MM.1S (cell line): ENCODE measurements around the gene CLDN4.

ENCODE experiments used
- DNase-seq: peaks from one replicate; pipeline ENCODE4 v3.0.0-alpha.2; 2015
- H2AFZ ChIP-seq: fragments of 300-600 bp; sonication (generic); 2 replicates; pipeline ENCODE4 v1.6.0; 2016; ENCODE audit warnings: antibody characterized with exemption, low read length
- H3F3A ChIP-seq: fragments of 300-600 bp; sonication (generic); 2 replicates; pipeline ENCODE4 v1.6.1; 2016; ENCODE audit warnings: mild to moderate bottlenecking, antibody characterized with exemption, low read length, moderate library complexity, mixed read lengths; ENCODE audit not compliant: insufficient read depth
- H3K27ac ChIP-seq: fragments of 300-600 bp; sonication (generic); 2 replicates; pipeline ENCODE4 v1.5.1; 2016; ENCODE audit warnings: mild to moderate bottlenecking, low read length
- H3K27me3 ChIP-seq: fragments of 300-600 bp; sonication (generic); replicated peaks from 2 replicates; pipeline ENCODE4 v1.6.0; 2016; ENCODE audit warnings: low read length; ENCODE audit not compliant: insufficient read depth
- H3K36me3 ChIP-seq: fragments of 300-600 bp; sonication (generic); replicated peaks from 2 replicates; pipeline ENCODE4 v1.6.1; 2016; ENCODE audit warnings: mild to moderate bottlenecking, low read length, mixed read lengths; ENCODE audit not compliant: insufficient read depth
- H3K4me1 ChIP-seq: fragments of 300-600 bp; sonication (generic); 2 replicates; pipeline ENCODE4 v1.6.1; 2016; ENCODE audit warnings: low read length, mixed read lengths
- H3K4me2 ChIP-seq: fragments of 300-600 bp; sonication (generic); 2 replicates; pipeline ENCODE4 v1.6.0; 2016; ENCODE audit warnings: low read depth, low read length
- H3K4me3 ChIP-seq: fragments of 300-600 bp; sonication (generic); 2 replicates; pipeline ENCODE4 v1.5.1; 2016; ENCODE audit warnings: low read length, mixed read lengths
- H3K79me2 ChIP-seq: fragments of 300-600 bp; sonication (generic); 2 replicates; pipeline ENCODE4 v1.6.1; 2016; ENCODE audit warnings: mixed run types, low read length, mixed read lengths
- H3K9ac ChIP-seq: fragments of 300-600 bp; sonication (generic); 2 replicates; pipeline ENCODE4 v1.6.1; 2016; ENCODE audit warnings: low read length, mixed read lengths
- H3K9me2 ChIP-seq: fragments of 300-600 bp; sonication (generic); replicated peaks from 2 replicates; pipeline ENCODE4 v1.6.1; 2016; ENCODE audit warnings: mild to moderate bottlenecking, low read length, mixed read lengths; ENCODE audit not compliant: insufficient read depth
- H3K9me3 ChIP-seq: fragments of 300-600 bp; sonication (generic); replicated peaks from 2 replicates; pipeline ENCODE4 v1.6.1; 2016; ENCODE audit warnings: mild to moderate bottlenecking, low read length, mixed read lengths; ENCODE audit not compliant: insufficient read depth
- H4K20me1 ChIP-seq: fragments of 300-600 bp; sonication (generic); 2 replicates; pipeline ENCODE4 v1.6.1; 2016; ENCODE audit warnings: mild to moderate bottlenecking, low read length, moderate library complexity, mixed read lengths; ENCODE audit not compliant: insufficient read depth
- CTCF ChIP-seq: fragments of 300-600 bp; sonication (generic); IDR thresholded peaks from 2 replicates; pipeline ENCODE4 v1.5.1; 2016; ENCODE audit warnings: antibody characterized with exemption, low read length, mixed read lengths
- EZH2 ChIP-seq: fragments of 300-600 bp; sonication (generic); optimal IDR thresholded peaks from 2 replicates; pipeline ENCODE3; 2017; ENCODE audit warnings: low read depth, mild to moderate bottlenecking, antibody characterized with exemption, low read length, mixed read lengths
- EZH2phosphoT487 ChIP-seq: fragments of 300-600 bp; sonication (generic); IDR thresholded peaks from 2 replicates; pipeline ENCODE4 v1.6.1; 2018; ENCODE audit warnings: antibody characterized with exemption, low read length

Gene CLDN4

GRCh38 chr7:73864981-73865711 is 34.4 kb downstream of the CLDN4 start:
- Histone ChIP-seq H3K9ac (no peak overlapping the region), H3K4me3 (no peak overlapping the region), H3K27ac (no peak overlapping the region), H3K4me2 (no peak overlapping the region), H3K79me2 (no peaks in the 10 kb centered on the region), H3K36me3 (no peaks in the 10 kb centered on the region), H3K27me3 (no peaks in the 10 kb centered on the region), H3F3A (no peaks in the 10 kb centered on the region), H3K9me2 (no peaks in the 10 kb centered on the region), H3K9me3 (no peaks in the 10 kb centered on the region), H4K20me1 (no peaks in the 10 kb centered on the region), H3K4me1 (no peaks in the 10 kb centered on the region), H2AFZ (no peak overlapping the region)
- no peak for DNase-seq
- TF ChIP-seq EZH2 (no peak), EZH2phosphoT487 (no peak), CTCF (no peak)

- no peak overlapping the region for H2AFZ ChIP-seq
- no peaks in the 10 kb centered on the region for H3K4me1 ChIP-seq
- no peaks in the 10 kb centered on the region for H4K20me1 ChIP-seq
- H3K27me3 ChIP-seq: 0 out of 2 replicates have a peak, but pooled peaks cover 3% of the 10 kb centered on the region
- no peak overlapping the region for H3K4me3 ChIP-seq
- TF ChIP-seq EZH2 (no peak), CTCF (peak; percentile 45)
- H3F3A ChIP-seq: no peaks in the 10 kb centered on the region
- no peak overlapping the region for H3K9ac ChIP-seq
- H3K4me2 ChIP-seq: no peak overlapping the region
- H3K27ac ChIP-seq: no peak overlapping the region
- H3K79me2 ChIP-seq: no peaks in the 10 kb centered on the region
- no peaks in the 10 kb centered on the region for H3K9me3 ChIP-seq
- no peaks in the 10 kb centered on the region for H3K9me2 ChIP-seq
- no peaks in the 10 kb centered on the region for H3K36me3 ChIP-seq
- DNase-seq: peak; percentile 46
Measured at GRCh38 chr7:73865738-73866445, 35.1 kb downstream of the CLDN4 start.

- H3K4me2 ChIP-seq: no peak overlapping the region
- no peak for DNase-seq
- no peaks in the 10 kb centered on the region for H3K9me2 ChIP-seq
- no peaks in the 10 kb centered on the region for H3K79me2 ChIP-seq
- H3F3A ChIP-seq: no peaks in the 10 kb centered on the region
- no peak overlapping the region for H2AFZ ChIP-seq
- no peaks in the 10 kb centered on the region for H3K4me1 ChIP-seq
- no peak overlapping the region for H3K4me3 ChIP-seq
- H3K9ac ChIP-seq: no peak overlapping the region
- H3K36me3 ChIP-seq: no peaks in the 10 kb centered on the region
- H3K27me3 ChIP-seq: peaks cover 8% of the 10 kb centered on the region; the same call in 1 of the 2 replicates
- no peaks in the 10 kb centered on the region for H3K9me3 ChIP-seq
- TF ChIP-seq EZH2: no peak
- no peak for TF ChIP-seq CTCF
- TF ChIP-seq EZH2phosphoT487: no peak
- no peak overlapping the region for H3K27ac ChIP-seq
- no peaks in the 10 kb centered on the region for H4K20me1 ChIP-seq
Measured at GRCh38 chr7:73866446-73866767, 35.6 kb downstream of the CLDN4 start.
